Stomach (tissue), 9 donors: Measurements from ENCODE around the gene PSMD8. TPM values are rescaled to one million over a fixed set of nuclear protein-coding genes. Genes with fewer than 3 reads are reported as not detected.
A peak's percentile ranks its signal among the peaks of the same experiment; 100 is the strongest.
"Not testable (repeated sequence)": the region's sequence is repeated elsewhere in the genome, so short reads cannot be mapped to it uniquely, and the experiment has no call there.

ENCODE experiments used
- DNase-seq, 2 donors: peaks; one replicate each; pipeline versions ENCODE4 v3.0.0 to v3.0.0-alpha.2; 2013 to 2019
- H3K27ac ChIP-seq, 5 donors: fragments of 200-600 bp in 4 of 5; sonication (generic) in 4 of 5; one replicate each; pipeline ENCODE4 v1.5.1; 2013 to 2019; ENCODE audit warnings: mild to moderate bottlenecking in 1 of 5, moderate library complexity in 1 of 5
- H3K27me3 ChIP-seq, 3 donors: fragments of 200-600 bp; sonication (generic); one replicate each; pipeline ENCODE4 v1.5.1; 2017 to 2019; ENCODE audit warnings: mixed run types in 1 of 3
- H3K36me3 ChIP-seq, 4 donors: fragments of 200-600 bp; sonication (generic); 1 replicate in 3 of 4; 2 replicates in 1 of 4; pipeline ENCODE4 v1.5.1; 2016 to 2019
- H3K4me1 ChIP-seq, 4 donors: fragments of 200-600 bp; sonication (generic); one replicate each; pipeline ENCODE4 v1.5.1; 2016 to 2019
- H3K4me3 ChIP-seq, 4 donors: fragments of 200-600 bp; sonication (generic) in 3 of 4; one replicate each; pipeline ENCODE4 v1.5.1; 2016 to 2019; ENCODE audit warnings: mild to moderate bottlenecking in 1 of 4
- H3K9me3 ChIP-seq, 4 donors: fragments of 200-600 bp; sonication (generic); one replicate each; pipeline ENCODE4 v1.5.1; 2016 to 2019
- EP300 ChIP-seq: sonication (generic); formaldehyde crosslinking; IDR thresholded peaks from one replicate; pipeline ENCODE4 v1.6.1; 2017; ENCODE audit warnings: antibody characterized with exemption
- POLR2A ChIP-seq, 4 donors: fragments of 450-650 bp; IDR thresholded peaks; one replicate each; pipeline ENCODE4 v1.6.1; 2016; ENCODE audit warnings: antibody characterized with exemption in 4 of 4, control low read depth in 2 of 4, mild to moderate bottlenecking in 1 of 4, moderate library complexity in 1 of 4
- POLR2AphosphoS5 ChIP-seq, 3 donors: sonication (generic); formaldehyde crosslinking; IDR thresholded peaks; one replicate each; pipeline ENCODE4 v1.6.1; 2016; ENCODE audit warnings: antibody characterized with exemption in 3 of 3
- WGBS, 5 donors: extraction: QIAGEN DNeasy Blood & Tissue Kit in 3 of 5; methylation state at CpG; one replicate each; pipeline versions ENCODE4 v1.1.5 to v1.1.7; 2013 to 2018; 5-methylcytosine and 5-hydroxymethylcytosine counted together
- intact Hi-C: fragments of 100-400 bp; cut with DNase I; formaldehyde crosslinking; loops from one replicate; pipeline ENCODE4 v1.15.1; 2023; ENCODE audit warnings: low total_unique reads
- polyA plus RNA-seq, 3 donors: library from polyadenylated mRNA; stranded (reverse); fragments of 200-250 nt; gene quantifications; one replicate each; pipeline ENCODE4 v1.2.3, GENCODE V29; 2013
- total RNA-seq, 5 donors: library from RNA; depleted of rRNA; stranded (reverse); fragments of >200 nt; gene quantifications; one replicate each; pipeline versions ENCODE4 v1.1.0 to v1.2.3, GENCODE V29; 2014 to 2016
- TF ChIP-seq, protein P1 (sequence below), 7 experiments: fragments of 450-650 bp in 4 of 7; fragments of 200-600 bp in 3 of 7; sonication (generic) in 3 of 7; IDR thresholded peaks; one replicate each; pipeline ENCODE4 v1.5.1; 2016 to 2019; ENCODE audit warnings: antibody characterized with exemption in 7 of 7, control low read depth in 2 of 7, mild to moderate bottlenecking in 1 of 7
- donor health status: healthy with polysubstance abuse.
- donor health status: Bipolar disorder and iron deficiency.
- donor health status: healthy.

Gene PSMD8
- total and polyA plus RNA-seq, 8 donors, result 10.7 to 282 (median 108) TPM

GRCh38 chr19:38424272-38424671 is 49.9 kb downstream of the PSMD8 start:
- DNase-seq, result no peak
- intact Hi-C loops, result no loop called here
- Histone ChIP-seq H3K27ac (no peak overlapping the region), H3K4me1 (no peaks in the 10 kb centered on the region), H3K9me3 (no peaks in the 10 kb centered on the region), H3K27me3 (peaks cover 0 to 72% (median 18%) of the 10 kb centered on the region in 3 donors), H3K4me3 (peak overlapping the region in 1 of 4 donors; percentile 46), H3K36me3 (no peaks in the 10 kb centered on the region)
- TF ChIP-seq EP300, result no peak
- TF ChIP-seq, protein P1, sequence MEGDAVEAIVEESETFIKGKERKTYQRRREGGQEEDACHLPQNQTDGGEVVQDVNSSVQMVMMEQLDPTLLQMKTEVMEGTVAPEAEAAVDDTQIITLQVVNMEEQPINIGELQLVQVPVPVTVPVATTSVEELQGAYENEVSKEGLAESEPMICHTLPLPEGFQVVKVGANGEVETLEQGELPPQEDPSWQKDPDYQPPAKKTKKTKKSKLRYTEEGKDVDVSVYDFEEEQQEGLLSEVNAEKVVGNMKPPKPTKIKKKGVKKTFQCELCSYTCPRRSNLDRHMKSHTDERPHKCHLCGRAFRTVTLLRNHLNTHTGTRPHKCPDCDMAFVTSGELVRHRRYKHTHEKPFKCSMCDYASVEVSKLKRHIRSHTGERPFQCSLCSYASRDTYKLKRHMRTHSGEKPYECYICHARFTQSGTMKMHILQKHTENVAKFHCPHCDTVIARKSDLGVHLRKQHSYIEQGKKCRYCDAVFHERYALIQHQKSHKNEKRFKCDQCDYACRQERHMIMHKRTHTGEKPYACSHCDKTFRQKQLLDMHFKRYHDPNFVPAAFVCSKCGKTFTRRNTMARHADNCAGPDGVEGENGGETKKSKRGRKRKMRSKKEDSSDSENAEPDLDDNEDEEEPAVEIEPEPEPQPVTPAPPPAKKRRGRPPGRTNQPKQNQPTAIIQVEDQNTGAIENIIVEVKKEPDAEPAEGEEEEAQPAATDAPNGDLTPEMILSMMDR (IDR thresholded peaks at IDR 0.05), result no peak
- TF ChIP-seq POLR2AphosphoS5 (IDR thresholded peaks at IDR 0.05), result no peak
- TF ChIP-seq POLR2A (IDR thresholded peaks at IDR 0.05), result no peak
- 64 to 91% (median 79%) methylated on average over 3 to 5 of the region's 5 CpGs for WGBS, 5 donors

DNA sequence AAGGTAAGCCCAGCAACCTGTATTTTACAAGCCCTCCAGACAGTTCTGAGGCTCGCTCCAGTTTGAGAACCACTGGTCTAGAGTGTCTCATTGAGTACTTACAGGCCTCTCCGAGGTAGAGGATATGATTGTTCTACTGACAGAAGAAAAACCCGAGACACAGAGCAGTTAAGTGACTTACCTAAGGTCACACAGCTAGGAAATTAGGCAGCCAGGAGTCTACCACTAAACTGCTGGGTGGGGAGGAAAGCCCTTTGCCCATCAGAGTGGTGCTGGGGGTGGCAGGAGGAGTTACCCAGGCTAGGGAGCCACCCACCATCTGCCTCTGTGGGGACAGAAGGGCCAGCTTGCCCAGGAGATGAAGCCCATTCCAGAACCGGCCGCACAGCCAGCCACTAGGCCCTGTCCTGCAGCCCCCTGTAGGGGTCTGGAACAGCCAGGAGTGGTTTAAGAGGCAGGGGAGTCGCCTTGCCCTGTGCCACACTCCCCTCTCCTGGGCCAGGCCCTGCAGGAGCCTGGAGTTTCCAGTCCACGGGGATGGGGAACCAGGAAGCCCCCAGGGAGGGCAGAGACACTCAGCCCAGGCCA is 50.9 kb downstream of the PSMD8 start:
- 56 to 76% (median 71%) methylated on average over 7 of the region's 7 CpGs for WGBS, 5 donors
- peak overlapping the region; percentile 6 to 46 (median 34) for H3K4me3 ChIP-seq

DNA sequence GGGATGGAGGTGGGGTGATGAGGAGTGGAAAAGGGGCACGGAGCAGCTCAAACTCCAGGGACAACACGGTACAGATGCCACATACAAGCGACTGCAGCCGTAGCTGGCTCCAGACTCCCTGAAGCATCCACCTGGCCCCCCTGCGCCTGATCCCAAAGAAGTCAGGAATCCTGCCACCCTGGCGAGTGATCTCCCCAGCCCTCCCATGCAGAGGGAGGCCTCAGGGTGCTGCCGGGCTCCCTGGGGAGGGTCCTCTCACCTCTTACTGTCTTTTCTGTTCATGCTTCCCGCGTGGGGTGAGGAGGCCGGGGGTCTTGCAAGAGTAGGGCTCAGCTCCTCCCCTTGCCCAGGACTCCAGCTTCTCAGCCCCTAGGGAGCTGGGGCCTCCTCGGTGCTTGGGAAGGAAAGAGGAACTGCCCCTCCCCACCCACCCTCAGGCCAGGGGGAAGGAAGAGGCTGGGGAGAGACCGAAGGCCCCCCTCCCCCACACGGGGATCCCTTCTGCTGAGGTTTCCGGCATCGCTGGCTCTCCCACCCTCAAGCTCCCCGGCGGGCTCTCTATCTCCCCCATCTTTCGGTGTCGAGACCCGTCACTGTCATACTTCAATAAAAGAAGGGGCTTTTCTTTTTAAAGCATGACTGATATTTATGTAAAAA is 51.6 kb downstream of the PSMD8 start, which contains the start of gene RASGRP4:
Gene RASGRP4, minus strand, starts transcription at position 410 of the 657 bp plus-strand sequence. Its CDS starts 128 bp downstream, at position 282.
- no peaks in the 10 kb centered on the region for H3K36me3 ChIP-seq
- TF ChIP-seq, protein P1 (IDR thresholded peaks at IDR 0.05), result no peak
- TF ChIP-seq EP300 (no peak), POLR2AphosphoS5 (IDR thresholded peaks at IDR 0.05) (no peak), POLR2A (IDR thresholded peaks at IDR 0.05) (no peak)
- H3K27ac ChIP-seq, result peak within 1 kb of the TSS in 3 of 5 donors; percentile 18 to 59 (median 33)
- H3K9me3 ChIP-seq, result no peaks in the 10 kb centered on the region
- 19 to 30% (median 27%) methylated on average over 19 to 20 of the region's 20 CpGs for WGBS, 5 donors
- H3K4me1 ChIP-seq, result no peaks in the 10 kb centered on the region
- peak in 1 of 2 donors; percentile 47 for DNase-seq
- peaks cover 0 to 64% (median 9%) of the 10 kb centered on the region in 3 donors for H3K27me3 ChIP-seq
- intact Hi-C loops, result no loop called here
- peak within 1 kb of the TSS; percentile 6 to 46 (median 34) for H3K4me3 ChIP-seq

More for the DNA sequence above, 50.9 kb downstream of the PSMD8 start:
- TF ChIP-seq POLR2A (IDR thresholded peaks at IDR 0.05) (no peak), POLR2AphosphoS5 (IDR thresholded peaks at IDR 0.05) (no peak), EP300 (no peak)
- TF ChIP-seq, protein P1 (IDR thresholded peaks at IDR 0.05), result no peak
- H3K4me1 ChIP-seq, result no peaks in the 10 kb centered on the region
- no peaks in the 10 kb centered on the region for H3K9me3 ChIP-seq
- peaks cover 0 to 65% (median 10%) of the 10 kb centered on the region in 3 donors for H3K27me3 ChIP-seq
- peak overlapping the region in 3 of 5 donors; percentile 18 to 59 (median 33) for H3K27ac ChIP-seq
- no peak for DNase-seq
- intact Hi-C loops, result no loop called here
- no peaks in the 10 kb centered on the region for H3K36me3 ChIP-seq

DNA sequence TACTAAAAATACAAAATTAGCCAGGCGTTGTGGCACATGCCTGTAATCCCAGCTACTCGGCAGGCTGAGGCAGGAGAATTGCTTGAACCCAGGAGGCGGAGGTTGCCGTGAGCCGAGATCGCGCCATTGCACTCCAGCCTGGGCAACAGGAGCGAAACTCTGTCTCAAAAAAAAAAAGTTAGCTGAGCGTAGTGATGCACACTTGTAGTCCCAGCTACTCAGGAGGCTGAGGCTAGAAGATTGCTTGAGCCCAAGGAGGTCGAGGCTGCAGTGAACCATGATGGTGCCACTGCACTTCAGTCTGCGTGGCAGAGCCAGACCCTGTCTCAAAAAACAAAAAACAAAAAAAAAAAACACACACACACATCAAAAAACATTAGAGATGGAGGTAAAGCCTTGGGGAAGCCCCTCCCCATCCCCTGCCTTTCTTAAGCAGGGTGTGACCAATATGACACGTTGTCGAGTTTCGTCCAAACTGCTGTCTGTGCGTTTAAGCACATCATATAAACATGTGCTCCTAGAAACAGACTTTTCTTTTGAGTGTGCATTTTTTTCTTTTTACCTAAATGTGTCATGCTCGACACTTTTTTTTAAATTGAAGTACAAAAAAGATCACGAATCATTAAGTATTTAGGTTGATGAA is 52.8 kb downstream of the PSMD8 start:
- WGBS, 5 donors, result 56 to 69% (median 62%) methylated on average over 12 to 17 of the region's 17 CpGs

More for the DNA sequence above, 52.8 kb downstream of the PSMD8 start:
- intact Hi-C loops, H3K27ac ChIP-seq, H3K9me3 ChIP-seq, H3K4me3 ChIP-seq, DNase-seq, H3K4me1 ChIP-seq, H3K36me3 ChIP-seq: not testable (repeated sequence)
- H3K27me3 ChIP-seq, result peaks cover 0 to 63% (median 9%) of the 10 kb centered on the region in 3 donors
